ENCODE measurements around the gene TTC21A.

GRCh38 chr3:39156421-39156820 is 48.9 kb downstream of the TTC21A start:
- TF ChIP-seq CTCF (IDR thresholded peaks at IDR 0.05) = no peak
- no peak for TF ChIP-seq EP300 (IDR thresholded peaks at IDR 0.05)
